CD4-positive, alpha-beta T cell (primary cell): ENCODE results near the gene PITPNC1. TPM values are rescaled to one million over a fixed set of nuclear protein-coding genes. Genes with fewer than 3 reads are reported as not detected.
A peak's percentile ranks its signal among the peaks of the same experiment; 100 is the strongest.

Experiments used
- ATAC-seq: fragments of 200-7000 bp; cut with Tn5 transposase; one replicate; pipeline ENCODE4 v1.10.0; 2022; ENCODE audit warnings: mild to moderate bottlenecking; ENCODE audit not compliant: poor library complexity
- CTCF ChIA-PET: fragments of 350-600 bp; sonication (Branson Sonifier 250); formaldehyde crosslinking; loops from one replicate; lab custom pipeline; 2021; ENCODE audit warnings: antibody characterized with exemption, inconsistent platforms; lab: Charles Lee
- POLR2A ChIA-PET: fragments of 350-600 bp; sonication (Branson Sonifier 250); formaldehyde crosslinking; loops from one replicate; lab custom pipeline; 2021; ENCODE audit warnings: antibody characterized with exemption, inconsistent platforms; lab: Charles Lee
- DNase-seq, 14 experiments: peaks; one replicate each; pipeline ENCODE4 v3.0.0-alpha.2; 2013 to 2020; ENCODE audit warnings: mixed read lengths in 2 of 14
- H3K27ac ChIP-seq, 2 donors: one replicate each; pipeline versions ENCODE4 v1.5.1 to v1.7.0; 2013; ENCODE audit warnings: low read length in 2 of 2, low read depth in 1 of 2, mild to moderate bottlenecking in 1 of 2
- H3K27me3 ChIP-seq, 2 experiments: 1 replicate in 1 of 2; 2 replicates in 1 of 2; pipeline versions ENCODE4 v1.6.1 to v1.7.0; 2013; ENCODE audit warnings: low read length in 2 of 2, control low read depth in 1 of 2, mild to moderate bottlenecking in 1 of 2, moderate library complexity in 1 of 2; ENCODE audit not compliant: insufficient read depth in 2 of 2, control insufficient read depth in 1 of 2
- H3K36me3 ChIP-seq: one replicate; pipeline ENCODE4 v1.6.1; 2013; ENCODE audit warnings: low read length, control low read depth; ENCODE audit not compliant: insufficient read depth
- H3K4me1 ChIP-seq: one replicate; pipeline ENCODE4 v1.6.1; 2013; ENCODE audit warnings: low read length, control low read depth; ENCODE audit not compliant: insufficient read depth
- H3K4me3 ChIP-seq: one replicate; pipeline ENCODE4 v1.5.1; 2013; ENCODE audit warnings: mild to moderate bottlenecking, low read length, moderate library complexity
- H3K9me3 ChIP-seq, 2 experiments: 1 replicate in 1 of 2; 2 replicates in 1 of 2; pipeline versions ENCODE4 v1.6.1 to v1.7.0; 2013; ENCODE audit warnings: low read length in 2 of 2, mild to moderate bottlenecking in 2 of 2, control low read depth in 1 of 2, moderate library complexity in 1 of 2; ENCODE audit not compliant: control insufficient read depth in 1 of 2, insufficient read depth in 1 of 2
- H3K27ac Mint-ChIP-seq: one replicate; pipeline ENCODE4 v1.8.0; 2020; ENCODE audit warnings: mixed read lengths
- H3K27me3 Mint-ChIP-seq: one replicate; pipeline ENCODE4 v1.8.0; 2021; ENCODE audit warnings: mixed read lengths
- H3K36me3 Mint-ChIP-seq: one replicate; pipeline ENCODE4 v1.8.0; 2021; ENCODE audit warnings: low read depth, mixed read lengths
- H3K4me1 Mint-ChIP-seq: one replicate; pipeline ENCODE4 v1.8.0; 2021; ENCODE audit warnings: low read depth, mixed read lengths
- H3K4me3 Mint-ChIP-seq: one replicate; pipeline ENCODE4 v1.8.0; 2020; ENCODE audit warnings: mild to moderate bottlenecking, mixed read lengths
- H3K9me3 Mint-ChIP-seq: one replicate; pipeline ENCODE4 v1.8.0; 2020; ENCODE audit warnings: mixed read lengths
- intact Hi-C, 2 experiments: fragments of 100-400 bp; cut with DNase I in 1 of 2; cut with micrococcal nuclease in 1 of 2; formaldehyde crosslinking; loops; one replicate each; pipeline versions ENCODE4 v1.15.1 to v1.9.0; 2023 to 2025; cut with DNase I, micrococcal nuclease
- total RNA-seq, 174 experiments: library from RNA in 2 of 174; stranded (reverse) in 2 of 174; gene quantifications; one replicate each; pipeline ENCODE4 v1.2.3 and lab custom pipeline; 2021 to 2026
- TF ChIP-seq, protein P1 (sequence below): fragments of 200-600 bp; IDR thresholded peaks from one replicate; pipeline ENCODE4 v1.8.0; 2022; ENCODE audit warnings: antibody characterized with exemption, mild to moderate bottlenecking

The PITPNC1 gene
- total RNA-seq, 2 experiments from 2014 or later: 80.2 to 83.4 TPM

- H3K27me3 Mint-ChIP-seq: no peaks in the 10 kb centered on the region
- DNase-seq (no peak), ATAC-seq (no peak)
- H3K36me3 Mint-ChIP-seq: peaks cover 13% of the 10 kb centered on the region
- ChIA-PET POLR2A (interaction anchor here (1.0 to 5.9 kb wide), 5 partner anchors 15 to 61 kb away, joined by 4 to 182 read pairs (median 29); partner anchors contain the start of gene PITPNC1), CTCF (interaction anchor here (0.6 to 5.6 kb wide), 4 partner anchors 30 to 64 kb away, joined by 3 to 80 read pairs (median 10); no protein-coding TSS in a partner anchor)
- intact Hi-C loops: loop anchor here in 1 of 2 experiments (5.0 kb wide), 2 partner anchors 36 to 56 kb away; no protein-coding TSS in a partner anchor
- H3K4me1 ChIP-seq: peaks cover 97% of the 10 kb centered on the region
- H3K9me3 ChIP-seq: no peaks in the 10 kb centered on the region
- H3K27me3 ChIP-seq: no peaks in the 10 kb centered on the region
- H3K4me3 Mint-ChIP-seq: peak overlapping the region; percentile 23
- H3K27ac ChIP-seq: peak overlapping the region; percentile 89 to 93
- no peaks in the 10 kb centered on the region for H3K9me3 Mint-ChIP-seq
- no peak overlapping the region for H3K4me3 ChIP-seq
- H3K4me1 Mint-ChIP-seq: peaks cover 92% of the 10 kb centered on the region
- H3K27ac Mint-ChIP-seq: peak overlapping the region; percentile 91
- TF ChIP-seq, protein P1, sequence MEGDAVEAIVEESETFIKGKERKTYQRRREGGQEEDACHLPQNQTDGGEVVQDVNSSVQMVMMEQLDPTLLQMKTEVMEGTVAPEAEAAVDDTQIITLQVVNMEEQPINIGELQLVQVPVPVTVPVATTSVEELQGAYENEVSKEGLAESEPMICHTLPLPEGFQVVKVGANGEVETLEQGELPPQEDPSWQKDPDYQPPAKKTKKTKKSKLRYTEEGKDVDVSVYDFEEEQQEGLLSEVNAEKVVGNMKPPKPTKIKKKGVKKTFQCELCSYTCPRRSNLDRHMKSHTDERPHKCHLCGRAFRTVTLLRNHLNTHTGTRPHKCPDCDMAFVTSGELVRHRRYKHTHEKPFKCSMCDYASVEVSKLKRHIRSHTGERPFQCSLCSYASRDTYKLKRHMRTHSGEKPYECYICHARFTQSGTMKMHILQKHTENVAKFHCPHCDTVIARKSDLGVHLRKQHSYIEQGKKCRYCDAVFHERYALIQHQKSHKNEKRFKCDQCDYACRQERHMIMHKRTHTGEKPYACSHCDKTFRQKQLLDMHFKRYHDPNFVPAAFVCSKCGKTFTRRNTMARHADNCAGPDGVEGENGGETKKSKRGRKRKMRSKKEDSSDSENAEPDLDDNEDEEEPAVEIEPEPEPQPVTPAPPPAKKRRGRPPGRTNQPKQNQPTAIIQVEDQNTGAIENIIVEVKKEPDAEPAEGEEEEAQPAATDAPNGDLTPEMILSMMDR: no peak
- no peaks in the 10 kb centered on the region for H3K36me3 ChIP-seq
Measured at GRCh38 chr17:67438667-67439066, 61.6 kb downstream of the PITPNC1 start.

DNA sequence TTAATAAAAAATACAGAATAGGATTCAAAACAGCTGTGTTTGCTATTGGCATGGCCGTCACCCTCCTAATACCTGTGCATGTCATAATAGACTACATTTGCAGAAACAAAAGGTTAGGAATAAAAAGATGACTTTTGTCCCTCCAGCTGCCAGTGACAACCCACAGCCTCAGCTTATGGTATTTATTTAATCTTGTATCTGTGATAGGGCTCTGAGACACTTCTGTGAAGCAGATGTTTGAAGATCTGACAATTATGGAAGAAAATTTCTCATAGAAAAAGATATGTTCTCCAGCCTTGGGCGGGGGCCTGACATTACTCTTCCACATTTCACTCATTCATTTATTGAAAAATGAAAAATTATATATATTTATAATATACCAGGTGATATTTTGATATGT is 62.2 kb downstream of the PITPNC1 start:
- peaks cover 91% of the 10 kb centered on the region for H3K4me1 Mint-ChIP-seq
- Histone ChIP-seq H3K27me3 (no peaks in the 10 kb centered on the region), H3K9me3 (no peaks in the 10 kb centered on the region), H3K27ac (peak overlapping the region; percentile 89 to 93), H3K4me1 (peaks cover 97% of the 10 kb centered on the region), H3K4me3 (no peak overlapping the region), H3K36me3 (no peaks in the 10 kb centered on the region)
- CTCF ChIA-PET: interaction anchor here (0.6 to 5.6 kb wide), 4 partner anchors 30 to 65 kb away, joined by 3 to 80 read pairs (median 10); no protein-coding TSS in a partner anchor
- H3K36me3 Mint-ChIP-seq: peaks cover 12% of the 10 kb centered on the region
- POLR2A ChIA-PET: interaction anchor here (1.0 to 5.9 kb wide), 5 partner anchors 14 to 61 kb away, joined by 4 to 182 read pairs (median 29); partner anchors contain the start of gene PITPNC1
- intact Hi-C loops: loop anchor here in 1 of 2 experiments (5.0 kb wide), 2 partner anchors 37 to 57 kb away; no protein-coding TSS in a partner anchor
- H3K9me3 Mint-ChIP-seq: no peaks in the 10 kb centered on the region
- TF ChIP-seq, protein P1: no peak
- no peak overlapping the region for H3K4me3 Mint-ChIP-seq
- ATAC-seq: no peak
- DNase-seq: no peak
- no peaks in the 10 kb centered on the region for H3K27me3 Mint-ChIP-seq
- peak overlapping the region; percentile 91 for H3K27ac Mint-ChIP-seq

DNA sequence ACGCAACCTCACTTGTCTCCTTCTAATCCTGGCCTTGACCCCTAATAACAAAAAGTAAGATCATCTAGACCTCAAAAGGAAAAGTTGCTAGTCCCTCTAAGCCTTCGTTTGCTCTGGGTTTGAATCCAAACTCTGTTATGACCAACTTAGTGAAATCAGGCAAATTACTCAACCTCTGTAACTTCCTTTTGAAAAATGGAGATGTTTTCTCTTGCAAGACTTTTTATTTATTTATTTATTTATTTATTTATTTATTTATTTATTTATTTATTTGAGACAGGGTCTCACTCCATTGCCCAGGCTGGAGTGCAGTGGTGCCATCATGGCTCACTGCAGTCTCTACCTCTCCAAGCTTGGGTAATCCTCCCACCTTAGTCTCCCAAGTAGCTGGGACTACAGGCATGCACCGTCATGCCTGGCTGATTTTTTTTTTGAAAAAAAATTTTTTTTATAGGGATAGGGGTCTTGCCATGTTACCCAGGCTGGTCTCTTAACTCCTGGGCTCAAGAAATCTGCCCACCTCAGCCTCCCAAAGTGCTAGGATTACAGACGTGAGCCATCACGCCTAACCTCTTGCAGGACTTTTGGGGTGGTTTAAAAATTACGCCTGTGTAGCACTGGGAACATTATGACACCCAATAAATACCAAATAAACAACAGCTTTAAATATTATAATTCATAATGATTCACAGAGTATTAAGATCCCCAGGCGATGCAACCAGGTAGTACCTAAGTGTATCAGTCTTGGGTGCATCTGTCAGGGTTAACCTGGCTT is 63.4 kb downstream of the PITPNC1 start:
- peak overlapping the region; percentile 89 to 93 for H3K27ac ChIP-seq
- Mint-ChIP-seq H3K4me1 (peaks cover 93% of the 10 kb centered on the region), H3K27me3 (no peaks in the 10 kb centered on the region), H3K9me3 (no peaks in the 10 kb centered on the region), H3K27ac (peak overlapping the region; percentile 91), H3K4me3 (peak overlapping the region; percentile 80), H3K36me3 (peaks cover 16% of the 10 kb centered on the region)
- ATAC-seq: peak; percentile 0
- no peaks in the 10 kb centered on the region for H3K36me3 ChIP-seq
- peaks cover 94% of the 10 kb centered on the region for H3K4me1 ChIP-seq
- ChIA-PET POLR2A (interaction anchor here (0.5 to 5.9 kb wide), 35 partner anchors 8 to 852 kb away, joined by 3 to 182 read pairs (median 6); partner anchors contain the start of genes BPTF, HELZ, NOL11 and PITPNC1), CTCF (interaction anchor here (0.9 to 5.6 kb wide), 16 partner anchors 8 to 66 kb away, joined by 3 to 80 read pairs (median 8); partner anchors contain the start of gene PITPNC1)
- H3K4me3 ChIP-seq: peak overlapping the region; percentile 43
- no peaks in the 10 kb centered on the region for H3K9me3 ChIP-seq
- H3K27me3 ChIP-seq: no peaks in the 10 kb centered on the region
- intact Hi-C loops: loop anchor here (1.0 to 2.0 kb wide), 5 partner anchors 12 to 62 kb away; no protein-coding TSS in a partner anchor
- DNase-seq: no peak
- TF ChIP-seq, protein P1: no peak
